Hepatocyte (in vitro differentiated cells): ENCODE data around the gene PER2. TPM values are rescaled to one million over a fixed set of nuclear protein-coding genes. Genes with fewer than 3 reads are reported as not detected.

Source experiments
- DNase-seq: peaks from one replicate; pipeline ENCODE4 v3.0.0-alpha.2; 2016; ENCODE audit warnings: low spot score
- H2AFZ ChIP-seq: fragments of 200-600 bp; sonication (generic); 2 replicates; pipeline ENCODE4 v1.6.0; 2016; ENCODE audit warnings: antibody characterized with exemption, mild to moderate bottlenecking
- H3K27ac ChIP-seq: fragments of 200-600 bp; sonication (generic); 2 replicates; pipeline ENCODE4 v1.5.1; 2016; ENCODE audit warnings: mild to moderate bottlenecking
- H3K27me3 ChIP-seq: fragments of 200-600 bp; sonication (generic); 2 replicates; pipeline ENCODE4 v1.6.1; 2016
- H3K36me3 ChIP-seq: fragments of 200-600 bp; sonication (generic); replicated peaks from 2 replicates; pipeline ENCODE4 v1.5.1; 2016; ENCODE audit warnings: low read depth; ENCODE audit not compliant: insufficient read depth
- H3K4me1 ChIP-seq: fragments of 200-600 bp; sonication (generic); 2 replicates; pipeline ENCODE4 v1.5.1; 2016; ENCODE audit warnings: mild to moderate bottlenecking, moderate library complexity; ENCODE audit not compliant: insufficient read depth
- H3K4me2 ChIP-seq: fragments of 200-600 bp; sonication (generic); 2 replicates; pipeline ENCODE4 v1.6.0; 2016
- H3K4me3 ChIP-seq: fragments of 200-600 bp; sonication (generic); 2 replicates; pipeline ENCODE4 v1.5.1; 2016; ENCODE audit warnings: mild to moderate bottlenecking
- H3K79me2 ChIP-seq: fragments of 200-600 bp; sonication (generic); 2 replicates; pipeline ENCODE4 v1.6.0; 2017; ENCODE audit warnings: mild to moderate bottlenecking
- H3K9me2 ChIP-seq: fragments of 200-600 bp; sonication (generic); replicated peaks from 2 replicates; pipeline ENCODE4 v1.6.0; 2017; ENCODE audit warnings: mild to moderate bottlenecking; ENCODE audit not compliant: insufficient read depth
- H3K9me3 ChIP-seq: fragments of 200-600 bp; sonication (generic); 2 replicates; pipeline ENCODE4 v1.5.1; 2016; ENCODE audit warnings: low read depth, mild to moderate bottlenecking
- H4K20me1 ChIP-seq: fragments of 200-600 bp; sonication (generic); 2 replicates; pipeline ENCODE4 v1.6.0; 2016; ENCODE audit warnings: mild to moderate bottlenecking; ENCODE audit not compliant: insufficient read depth, poor library complexity, severe bottlenecking
- EZH2 ChIP-seq: fragments of 200-600 bp; sonication (generic); IDR thresholded peaks from 2 replicates; pipeline ENCODE4 v1.6.1; 2016; ENCODE audit warnings: antibody characterized with exemption, mild to moderate bottlenecking, borderline replicate concordance
- EZH2phosphoT487 ChIP-seq: fragments of 200-600 bp; sonication (generic); IDR thresholded peaks from one replicate; pipeline ENCODE4 v1.6.1; 2018; ENCODE audit warnings: antibody characterized with exemption, mild to moderate bottlenecking, low read depth, moderate library complexity; ENCODE audit not compliant: unreplicated experiment, severe bottlenecking
- WGBS: methylation state at CpG from one replicate; pipeline ENCODE4 v1.1.6; 2016; ENCODE audit warnings: low lambda C conversion rate; ENCODE audit errors: missing lambda C conversion rate; 5-methylcytosine and 5-hydroxymethylcytosine counted together
- polyA plus RNA-seq: library from polyadenylated mRNA; unstranded; fragments of >200 nt; fragmentation: Nextera tagmentation; extraction: Ambion mirVana; gene quantifications from 2 replicates; pipeline ENCODE4 v1.2.1, GENCODE V29; 2016
- total RNA-seq: library from RNA; depleted of rRNA; stranded (reverse); fragments of >200 nt; gene quantifications from 2 replicates; pipeline ENCODE4 v1.2.3, GENCODE V29; 2014
- TF ChIP-seq, protein P1 (sequence below): fragments of 200-600 bp; sonication (generic); IDR thresholded peaks from 2 replicates; pipeline ENCODE4 v1.5.1; 2016; ENCODE audit warnings: antibody characterized with exemption, mild to moderate bottlenecking; ENCODE audit not compliant: poor library complexity

PER2 gene
- total and polyA plus RNA-seq, 2 experiments from 2014 or later = 6.0 to 8.9 TPM

DNA sequence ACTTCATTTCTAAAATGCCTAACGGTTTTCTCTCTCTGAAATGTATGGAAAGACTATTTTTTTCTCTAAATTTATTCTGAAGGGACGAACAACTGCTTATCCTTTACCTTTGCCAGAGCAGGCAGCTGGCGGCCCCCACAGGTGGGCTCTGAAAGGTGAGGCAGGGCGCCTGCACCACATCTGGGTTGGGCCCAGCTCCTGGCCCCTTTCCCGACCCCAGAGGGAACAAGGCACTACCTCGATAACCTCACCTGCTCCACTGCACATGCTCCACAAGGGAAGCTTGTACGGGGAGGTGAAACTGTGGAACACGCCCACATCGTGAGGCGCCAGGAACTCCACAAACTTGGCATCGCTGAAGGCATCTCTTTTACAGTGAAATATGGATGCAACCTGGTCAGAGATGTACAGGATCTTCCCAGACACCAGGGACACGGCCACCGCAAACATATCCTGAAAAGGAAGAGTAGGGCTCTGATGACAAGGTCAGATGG is 17.3 kb downstream of the PER2 start:
- DNase-seq = no peak
- peaks cover 13% of the 10 kb centered on the region for H3K4me1 ChIP-seq
- no peak overlapping the region for H3K4me3 ChIP-seq
- no peaks in the 10 kb centered on the region for H3K79me2 ChIP-seq
- H4K20me1 ChIP-seq = no peaks in the 10 kb centered on the region
- no peaks in the 10 kb centered on the region for H3K9me2 ChIP-seq
- no peaks in the 10 kb centered on the region for H3K36me3 ChIP-seq
- 91% methylated on average over 13 of the region's 13 CpGs for WGBS
- no peak overlapping the region for H2AFZ ChIP-seq
- no peak overlapping the region for H3K4me2 ChIP-seq
- H3K27ac ChIP-seq = no peak overlapping the region
- H3K27me3 ChIP-seq = no peaks in the 10 kb centered on the region
- H3K9me3 ChIP-seq = no peaks in the 10 kb centered on the region
- TF ChIP-seq, protein P1, sequence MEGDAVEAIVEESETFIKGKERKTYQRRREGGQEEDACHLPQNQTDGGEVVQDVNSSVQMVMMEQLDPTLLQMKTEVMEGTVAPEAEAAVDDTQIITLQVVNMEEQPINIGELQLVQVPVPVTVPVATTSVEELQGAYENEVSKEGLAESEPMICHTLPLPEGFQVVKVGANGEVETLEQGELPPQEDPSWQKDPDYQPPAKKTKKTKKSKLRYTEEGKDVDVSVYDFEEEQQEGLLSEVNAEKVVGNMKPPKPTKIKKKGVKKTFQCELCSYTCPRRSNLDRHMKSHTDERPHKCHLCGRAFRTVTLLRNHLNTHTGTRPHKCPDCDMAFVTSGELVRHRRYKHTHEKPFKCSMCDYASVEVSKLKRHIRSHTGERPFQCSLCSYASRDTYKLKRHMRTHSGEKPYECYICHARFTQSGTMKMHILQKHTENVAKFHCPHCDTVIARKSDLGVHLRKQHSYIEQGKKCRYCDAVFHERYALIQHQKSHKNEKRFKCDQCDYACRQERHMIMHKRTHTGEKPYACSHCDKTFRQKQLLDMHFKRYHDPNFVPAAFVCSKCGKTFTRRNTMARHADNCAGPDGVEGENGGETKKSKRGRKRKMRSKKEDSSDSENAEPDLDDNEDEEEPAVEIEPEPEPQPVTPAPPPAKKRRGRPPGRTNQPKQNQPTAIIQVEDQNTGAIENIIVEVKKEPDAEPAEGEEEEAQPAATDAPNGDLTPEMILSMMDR = no peak
- no peak for TF ChIP-seq EZH2
- TF ChIP-seq EZH2phosphoT487 = no peak

DNA sequence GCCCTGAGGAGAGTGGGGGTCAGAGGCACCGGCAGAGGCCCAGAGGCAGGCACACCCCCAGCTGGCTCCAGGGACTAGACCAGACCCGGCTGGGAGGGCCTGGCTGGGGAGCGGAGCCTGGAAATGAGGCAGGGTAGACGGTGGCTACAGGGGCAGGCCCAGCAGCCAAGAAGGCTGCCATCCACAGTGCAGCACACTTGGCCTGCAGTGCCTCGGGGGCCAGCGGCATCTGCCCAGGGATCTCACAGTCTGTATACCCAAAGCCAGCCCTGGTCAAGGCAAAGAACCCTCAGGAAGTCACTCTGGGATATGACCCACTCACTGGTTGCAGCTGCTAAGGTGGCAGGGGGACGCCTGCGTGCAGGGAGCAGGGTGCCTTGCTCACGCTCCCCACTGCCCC is 17.8 kb downstream of the PER2 start:
- no peaks in the 10 kb centered on the region for H3K9me3 ChIP-seq
- no peak overlapping the region for H3K27ac ChIP-seq
- no peaks in the 10 kb centered on the region for H3K27me3 ChIP-seq
- H3K36me3 ChIP-seq = no peaks in the 10 kb centered on the region
- H3K4me2 ChIP-seq = no peak overlapping the region
- no peak overlapping the region for H3K4me3 ChIP-seq
- TF ChIP-seq EZH2phosphoT487 (no peak), EZH2 (no peak)
- TF ChIP-seq, protein P1 = no peak
- no peaks in the 10 kb centered on the region for H4K20me1 ChIP-seq
- no peaks in the 10 kb centered on the region for H3K79me2 ChIP-seq
- WGBS = 83% methylated on average over 8 of the region's 9 CpGs
- no peak for DNase-seq
- H2AFZ ChIP-seq = no peak overlapping the region
- no peaks in the 10 kb centered on the region for H3K9me2 ChIP-seq
- H3K4me1 ChIP-seq = peaks cover 13% of the 10 kb centered on the region

DNA sequence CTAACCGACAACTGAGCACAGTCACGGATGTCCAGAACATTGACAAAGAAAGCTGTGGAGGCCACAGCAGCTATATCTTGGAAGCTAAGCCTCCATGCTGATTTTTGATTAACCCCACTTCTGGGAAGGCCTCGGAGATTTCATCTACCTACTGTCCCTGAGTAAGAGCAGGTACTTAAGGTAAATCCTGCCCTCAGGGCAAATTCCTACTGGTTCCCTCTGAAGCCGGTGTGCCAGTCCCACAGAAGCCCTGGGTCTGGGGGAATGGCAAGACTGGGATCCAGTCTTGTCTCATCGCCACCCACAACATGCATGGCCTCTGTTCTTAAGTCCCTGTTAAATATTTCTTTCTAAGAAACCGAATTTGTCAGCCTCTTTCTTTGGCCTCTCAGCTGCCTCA is 18.7 kb downstream of the PER2 start:
- peaks cover 7% of the 10 kb centered on the region for H3K4me1 ChIP-seq
- no peaks in the 10 kb centered on the region for H3K27me3 ChIP-seq
- DNase-seq = no peak
- no peak overlapping the region for H3K4me3 ChIP-seq
- no peaks in the 10 kb centered on the region for H3K9me2 ChIP-seq
- H3K27ac ChIP-seq = no peak overlapping the region
- TF ChIP-seq EZH2 = no peak
- TF ChIP-seq, protein P1 = no peak
- no peak for TF ChIP-seq EZH2phosphoT487
- WGBS = 83% methylated on average over 6 of the region's 6 CpGs
- no peak overlapping the region for H3K4me2 ChIP-seq
- no peaks in the 10 kb centered on the region for H3K36me3 ChIP-seq
- no peak overlapping the region for H2AFZ ChIP-seq
- no peaks in the 10 kb centered on the region for H3K79me2 ChIP-seq
- H4K20me1 ChIP-seq = no peaks in the 10 kb centered on the region
- H3K9me3 ChIP-seq = no peaks in the 10 kb centered on the region
